ENCODE measurements around the gene TMEM169.
A peak's percentile ranks its signal among the peaks of the same experiment; 100 is the strongest.

Gene TMEM169

GRCh38 chr2:216064665-216065064 is 17.1 kb upstream of the TMEM169 start (continued):
- TF ChIP-seq ZNF654 (tag by site-specific recombination; IDR thresholded peaks at IDR 0.05; ENCODE audit: low read depth): no peak

- H3K36me3 ChIP-seq (ENCODE audit: control insufficient read depth in 2 of 2, insufficient read depth in 1 of 2, low read length in 2 of 2): peaks cover 27 to 30% of the 10 kb centered on the region in 2 experiments
- no peak overlapping the region for H3K27ac ChIP-seq (ENCODE audit: extremely low read depth, low read depth, low read length)
- no peaks in the 10 kb centered on the region for H3K4me1 ChIP-seq (ENCODE audit: control insufficient read depth, insufficient read depth, low read length)
- no peaks in the 10 kb centered on the region for H3K9me3 ChIP-seq (ENCODE audit: control insufficient read depth, insufficient read depth, low read depth, low read length)
- POLR2A ChIA-PET: no interaction called here
- CTCF ChIA-PET: interaction anchor here (0.9 to 1.0 kb wide), 2 partner anchors 33 to 116 kb away, joined by 3 to 4 read pairs; no protein-coding TSS in a partner anchor
- TF ChIP-seq ZBTB7A (tag by site-specific recombination; IDR thresholded peaks at IDR 0.05; ENCODE audit: low read depth) (no peak), ZIC2 (tag by site-specific recombination; IDR thresholded peaks at IDR 0.05) (peak; percentile 58), ZNF423 (tag by site-specific recombination; IDR thresholded peaks at IDR 0.05) (no peak)
- H3K4me3 ChIP-seq (ENCODE audit: low read depth, low read length): no peak overlapping the region
These were observed 15.5 kb upstream of the TMEM169 start for GRCh38 chr2:216066230-216066629.

- no peak overlapping the region for H3K4me3 ChIP-seq (ENCODE audit: low read depth, low read length)
- peaks cover 23 to 36% of the 10 kb centered on the region in 2 experiments for H3K36me3 ChIP-seq (ENCODE audit: control insufficient read depth in 2 of 2, insufficient read depth in 1 of 2, low read length in 2 of 2)
- POLR2A ChIA-PET: no interaction called here
- CTCF ChIA-PET: no interaction called here
- no peak for TF ChIP-seq ZNF23 (tag by site-specific recombination; IDR thresholded peaks at IDR 0.05; ENCODE audit: borderline replicate concordance)
- TF ChIP-seq ZNF175 (tag by site-specific recombination; IDR thresholded peaks at IDR 0.05): no peak
- TF ChIP-seq KLF7 (tag by site-specific recombination; IDR thresholded peaks at IDR 0.05; ENCODE audit: borderline replicate concordance): no peak
- no peak for TF ChIP-seq ZNF664 (tag by site-specific recombination; IDR thresholded peaks at IDR 0.05)
- no peak for TF ChIP-seq ZNF624 (tag by site-specific recombination; IDR thresholded peaks at IDR 0.05)
- TF ChIP-seq ZNF639 (tag by site-specific recombination; IDR thresholded peaks at IDR 0.05): no peak
- TF ChIP-seq HOXA7 (CRISPR knock-in tag; IDR thresholded peaks at IDR 0.05; ENCODE audit: borderline replicate concordance): no peak
- no peak for TF ChIP-seq ZNF311 (tag by site-specific recombination; IDR thresholded peaks at IDR 0.05; ENCODE audit: borderline replicate concordance)
- TF ChIP-seq MYNN (tag by site-specific recombination; IDR thresholded peaks at IDR 0.05; ENCODE audit: borderline replicate concordance): no peak
- TF ChIP-seq MEIS1 (CRISPR knock-in tag; IDR thresholded peaks at IDR 0.05; ENCODE audit: borderline replicate concordance): no peak
- TF ChIP-seq ZNF830 (tag by site-specific recombination; IDR thresholded peaks at IDR 0.05; ENCODE audit: low read depth): no peak
- no peak for TF ChIP-seq TCF7L2 (IDR thresholded peaks at IDR 0.05; ENCODE audit: borderline replicate concordance, low read depth, low read length)
- TF ChIP-seq ZSCAN4 (tag by site-specific recombination; IDR thresholded peaks at IDR 0.05): no peak
- TF ChIP-seq ZBTB21 (tag by site-specific recombination; IDR thresholded peaks at IDR 0.05): no peak
- TF ChIP-seq ZNF843 (tag by site-specific recombination; IDR thresholded peaks at IDR 0.05): no peak
- TF ChIP-seq ZNF596 (tag by site-specific recombination; IDR thresholded peaks at IDR 0.05): no peak
- no peak for TF ChIP-seq ELK4 (IDR thresholded peaks at IDR 0.05; ENCODE audit: borderline replicate concordance, low read depth, low read length)
- TF ChIP-seq ZNF777 (tag by site-specific recombination; IDR thresholded peaks at IDR 0.05; ENCODE audit: borderline replicate concordance): no peak
- H3K4me1 ChIP-seq (ENCODE audit: control insufficient read depth, insufficient read depth, low read length): no peaks in the 10 kb centered on the region
- no peaks in the 10 kb centered on the region for H3K9me3 ChIP-seq (ENCODE audit: control insufficient read depth, insufficient read depth, low read depth, low read length)
- H3K27ac ChIP-seq (ENCODE audit: extremely low read depth, low read depth, low read length): no peak overlapping the region
These were observed 12.7 kb upstream of the TMEM169 start for GRCh38 chr2:216069028-216069427.

Data from HEK293 (cell line).